Stimulated activated CD8-positive, alpha-beta memory T cell treated with anti-CD3 and anti-CD28 coated beads, Interleukin-12 subunit alpha, Interleukin-12 subunit beta, amount 100 ng/mL, for 24 hours (primary cell): Measurements from ENCODE around the gene IGF2BP2.

Source experiments
- DNase-seq: peaks from one replicate; pipeline ENCODE4 v3.0.0-alpha.2; 2020; ENCODE audit errors: extremely low read depth

IGF2BP2 gene

GRCh38 chr3:185733980-185734724 is 90.7 kb downstream of the IGF2BP2 start:
- DNase-seq = no peak

- DNase-seq = no peak
These were observed 92.1 kb downstream of the IGF2BP2 start for GRCh38 chr3:185732782-185733181.

- no peak for DNase-seq
These were observed 94.3 kb downstream of the IGF2BP2 start for GRCh38 chr3:185730550-185730949.

- DNase-seq = no peak
These were observed 95.3 kb downstream of the IGF2BP2 start for GRCh38 chr3:185729337-185730055.

- DNase-seq = no peak
These were observed 96.1 kb downstream of the IGF2BP2 start for GRCh38 chr3:185728630-185729336.

- DNase-seq = no peak
These were observed 97.0 kb downstream of the IGF2BP2 start for GRCh38 chr3:185727873-185728272.

- DNase-seq = no peak
These were observed 98.4 kb downstream of the IGF2BP2 start for GRCh38 chr3:185726254-185726967.

GRCh38 chr3:185724761-185725160 is 100.1 kb downstream of the IGF2BP2 start:
- no peak for DNase-seq

- no peak for DNase-seq
These were observed 100.6 kb downstream of the IGF2BP2 start for GRCh38 chr3:185724251-185724650.

- no peak for DNase-seq
These were observed 102.0 kb downstream of the IGF2BP2 start for GRCh38 chr3:185722881-185723280.

- DNase-seq = no peak
These were observed 102.9 kb downstream of the IGF2BP2 start for GRCh38 chr3:185721970-185722369.

- no peak for DNase-seq
These were observed 104.5 kb downstream of the IGF2BP2 start for GRCh38 chr3:185720326-185720725.

- no peak for DNase-seq
These were observed 105.9 kb downstream of the IGF2BP2 start for GRCh38 chr3:185718736-185719593.

GRCh38 chr3:185717627-185718402 is 107.0 kb downstream of the IGF2BP2 start:
- no peak for DNase-seq

- DNase-seq = no peak
These were observed 107.7 kb downstream of the IGF2BP2 start for GRCh38 chr3:185717121-185717520.

- no peak for DNase-seq
These were observed 108.3 kb downstream of the IGF2BP2 start for GRCh38 chr3:185716436-185717108.

- no peak for DNase-seq
These were observed 109.8 kb downstream of the IGF2BP2 start for GRCh38 chr3:185715091-185715490.

- DNase-seq = no peak
These were observed 110.8 kb downstream of the IGF2BP2 start for GRCh38 chr3:185714085-185714484.

- no peak for DNase-seq
These were observed 111.8 kb downstream of the IGF2BP2 start for GRCh38 chr3:185713015-185713414.

- no peak for DNase-seq
These were observed 112.5 kb downstream of the IGF2BP2 start for GRCh38 chr3:185712337-185712736.
